ENCODE data around the gene NT5DC1. TPM values are rescaled to one million over a fixed set of nuclear protein-coding genes. Genes with fewer than 3 reads are reported as not detected.

NT5DC1 gene
- total RNA-seq, 2 experiments from 2014 or later: 20.5 to 58.8 TPM

GRCh38 chr6:116166369-116166768 lies 65.7 kb downstream of the NT5DC1 start:
- POLR2A ChIA-PET: no interaction called here

GRCh38 chr6:116168148-116168547 lies 67.5 kb downstream of the NT5DC1 start:
- BruUV-seq (replicated peaks): no TSS peak
- TF ChIP-seq EZH2phosphoT487 (IDR thresholded peaks at IDR 0.05; ENCODE audit: borderline replicate concordance, low read depth, low read length): no peak
- no peaks in the 10 kb centered on the region for H3K9me2 ChIP-seq (ENCODE audit: insufficient read depth, low read length)
- H3K36me3 ChIP-seq (ENCODE audit: insufficient read depth, low read length): no peaks in the 10 kb centered on the region
- no peak overlapping the region for H3K4me3 ChIP-seq (ENCODE audit: low read depth, low read length, poor library complexity, severe bottlenecking)
- POLR2A ChIA-PET: interaction anchor here (0.7 to 1.2 kb wide), 4 partner anchors 10 to 50 kb away, joined by 3 to 4 read pairs (median 3); no protein-coding TSS in a partner anchor
- no peak overlapping the region for H2AFZ ChIP-seq (ENCODE audit: low read length)
- H3K9me3 ChIP-seq (ENCODE audit: low read length): no peaks in the 10 kb centered on the region; the same call in 1 of the 2 replicates
- H3K79me2 ChIP-seq (ENCODE audit: insufficient read depth, low read depth, low read length): no peaks in the 10 kb centered on the region
- CTCF ChIA-PET (ENCODE audit: unreplicated experiment): no interaction called here
- no peak overlapping the region for H3K4me2 ChIP-seq (ENCODE audit: low read length)
- peaks cover 7% of the 10 kb centered on the region for H3K4me1 ChIP-seq (ENCODE audit: insufficient read depth, low read length, poor library complexity, severe bottlenecking)
- H3K27ac ChIP-seq (ENCODE audit: low read depth, low read length, poor library complexity, severe bottlenecking): no peak overlapping the region
- intact Hi-C loops (cut with micrococcal nuclease; ENCODE audit: unreplicated experiment): no loop called here
- H4K20me1 ChIP-seq (ENCODE audit: insufficient read depth, low read length): no peaks in the 10 kb centered on the region
- no peak for DNase-seq (ENCODE audit: low spot score)

More at GRCh38 chr6:116166369-116166768, 65.7 kb downstream of the NT5DC1 start:
- H3K36me3 ChIP-seq (ENCODE audit: insufficient read depth, low read length): no peaks in the 10 kb centered on the region
- no peak overlapping the region for H2AFZ ChIP-seq (ENCODE audit: low read length)
- CTCF ChIA-PET (ENCODE audit: unreplicated experiment): no interaction called here
- no peaks in the 10 kb centered on the region for H3K79me2 ChIP-seq (ENCODE audit: insufficient read depth, low read depth, low read length)
- H3K4me2 ChIP-seq (ENCODE audit: low read length): no peak overlapping the region
- H3K9me3 ChIP-seq (ENCODE audit: low read length): no peaks in the 10 kb centered on the region; the same call in 1 of the 2 replicates
- H3K4me1 ChIP-seq (ENCODE audit: insufficient read depth, low read length, poor library complexity, severe bottlenecking): peaks cover 7% of the 10 kb centered on the region
- intact Hi-C loops (cut with micrococcal nuclease; ENCODE audit: unreplicated experiment): no loop called here
- DNase-seq (ENCODE audit: low spot score): no peak
- BruUV-seq (replicated peaks): no TSS peak
- H3K4me3 ChIP-seq (ENCODE audit: low read depth, low read length, poor library complexity, severe bottlenecking): no peak overlapping the region
- H3K27ac ChIP-seq (ENCODE audit: low read depth, low read length, poor library complexity, severe bottlenecking): no peak overlapping the region
- no peaks in the 10 kb centered on the region for H4K20me1 ChIP-seq (ENCODE audit: insufficient read depth, low read length)
- TF ChIP-seq CTCF (conservative IDR thresholded peaks at IDR 0.05; ENCODE audit: low read length) (no peak), EZH2phosphoT487 (IDR thresholded peaks at IDR 0.05; ENCODE audit: borderline replicate concordance, low read depth, low read length) (no peak)
- no peaks in the 10 kb centered on the region for H3K9me2 ChIP-seq (ENCODE audit: insufficient read depth, low read length)

GRCh38 chr6:116169880-116170279 lies 69.2 kb downstream of the NT5DC1 start:
- no peaks in the 10 kb centered on the region for H3K9me2 ChIP-seq (ENCODE audit: insufficient read depth, low read length)
- no peak overlapping the region for H3K4me3 ChIP-seq (ENCODE audit: low read depth, low read length, poor library complexity, severe bottlenecking)
- POLR2A ChIA-PET: interaction anchor here (0.6 kb wide), 1 partner anchor 225 kb away, joined by 3 read pairs; no protein-coding TSS in a partner anchor
- no peaks in the 10 kb centered on the region for H4K20me1 ChIP-seq (ENCODE audit: insufficient read depth, low read length)
- no peaks in the 10 kb centered on the region for H3K79me2 ChIP-seq (ENCODE audit: insufficient read depth, low read depth, low read length)
- CTCF ChIA-PET (ENCODE audit: unreplicated experiment): no interaction called here
- DNase-seq (ENCODE audit: low spot score): no peak
- H3K4me1 ChIP-seq (ENCODE audit: insufficient read depth, low read length, poor library complexity, severe bottlenecking): peaks cover 7% of the 10 kb centered on the region
- H3K27ac ChIP-seq (ENCODE audit: low read depth, low read length, poor library complexity, severe bottlenecking): no peak overlapping the region
- no peak overlapping the region for H2AFZ ChIP-seq (ENCODE audit: low read length)
- BruUV-seq (replicated peaks): no TSS peak
- intact Hi-C loops (cut with micrococcal nuclease; ENCODE audit: unreplicated experiment): no loop called here
- H3K9me3 ChIP-seq (ENCODE audit: low read length): no peaks in the 10 kb centered on the region; the same call in 1 of the 2 replicates
- no peak for TF ChIP-seq EZH2phosphoT487 (IDR thresholded peaks at IDR 0.05; ENCODE audit: borderline replicate concordance, low read depth, low read length)
- no peak overlapping the region for H3K4me2 ChIP-seq (ENCODE audit: low read length)
- no peaks in the 10 kb centered on the region for H3K36me3 ChIP-seq (ENCODE audit: insufficient read depth, low read length)
